B cell (primary cell): Measurements from ENCODE around the gene SYNPR. TPM values are rescaled to one million over a fixed set of nuclear protein-coding genes. Genes with fewer than 3 reads are reported as not detected.

Experiments
- ATAC-seq: fragments of 200-7000 bp; cut with Tn5 transposase; one replicate; pipeline ENCODE4 v1.10.0; 2021; ENCODE audit warnings: low read depth, mild to moderate bottlenecking, moderate number of reproducible peaks, moderate library complexity
- CTCF ChIA-PET: fragments of 350-600 bp; sonication (Branson Sonifier 250); formaldehyde crosslinking; loops from one replicate; lab custom pipeline; 2021; ENCODE audit warnings: antibody characterized with exemption, inconsistent platforms; lab: Charles Lee
- POLR2A ChIA-PET: fragments of 350-600 bp; sonication (Branson Sonifier 250); formaldehyde crosslinking; loops from one replicate; lab custom pipeline; 2021; ENCODE audit warnings: antibody characterized with exemption; lab: Charles Lee
- DNase-seq: peaks from one replicate; pipeline ENCODE4 v3.0.0; 2013
- H2AFZ ChIP-seq: 2 replicates; pipeline ENCODE4 v1.6.1; 2012; ENCODE audit warnings: mild to moderate bottlenecking, low read depth, low read length; ENCODE audit not compliant: insufficient read depth, poor library complexity, severe bottlenecking
- H3K27ac ChIP-seq, 2 donors: 1 replicate in 1 of 2; 2 replicates in 1 of 2; pipeline ENCODE4 v1.5.1; 2012 to 2013; ENCODE audit warnings: low read length in 2 of 2, mild to moderate bottlenecking in 2 of 2, moderate library complexity in 1 of 2
- H3K27me3 ChIP-seq, 4 experiments: fragments of 200-600 bp in 1 of 4; sonication (generic) in 1 of 4; replicated peaks in 1 of 4; 1 replicate in 2 of 4; 2 replicates in 2 of 4; pipeline versions ENCODE4 v1.6.1 to v1.7.0; 2013 to 2016; ENCODE audit warnings: low read length in 3 of 4, mild to moderate bottlenecking in 2 of 4, mixed read lengths in 1 of 4, moderate library complexity in 1 of 4; ENCODE audit not compliant: insufficient read depth in 4 of 4, control insufficient read depth in 3 of 4; ENCODE audit errors: control extremely low read depth in 1 of 4
- H3K36me3 ChIP-seq, 2 experiments: replicated peaks in 1 of 2; 1 replicate in 1 of 2; 2 replicates in 1 of 2; pipeline versions ENCODE4 v1.6.1 to v1.7.1; 2013; ENCODE audit warnings: low read length in 1 of 2; ENCODE audit not compliant: insufficient read depth in 2 of 2, control insufficient read depth in 1 of 2; ENCODE audit errors: control extremely low read depth in 1 of 2, extremely low read depth in 1 of 2
- H3K4me1 ChIP-seq, 2 donors: fragments of 200-600 bp in 1 of 2; sonication (generic) in 1 of 2; 1 replicate in 1 of 2; 2 replicates in 1 of 2; pipeline versions ENCODE4 v1.5.1 to v1.6.1; 2013 to 2017; ENCODE audit warnings: low read length in 2 of 2; ENCODE audit not compliant: control insufficient read depth in 2 of 2, insufficient read depth in 2 of 2
- H3K4me2 ChIP-seq: replicated peaks from 2 replicates; pipeline ENCODE3; 2012; ENCODE audit warnings: mild to moderate bottlenecking, low read depth, low read length; ENCODE audit not compliant: poor library complexity, severe bottlenecking
- H3K4me3 ChIP-seq, 5 experiments: fragments of 200-600 bp in 1 of 5; sonication (generic) in 1 of 5; 1 replicate in 3 of 5; 2 replicates in 2 of 5; pipeline versions ENCODE4 v1.5.1 to v1.7.0; 2011 to 2016; ENCODE audit warnings: low read length in 4 of 5, mild to moderate bottlenecking in 4 of 5, low read depth in 2 of 5, control low read depth in 1 of 5, moderate library complexity in 1 of 5; ENCODE audit not compliant: insufficient read depth in 1 of 5; ENCODE audit errors: control extremely low read depth in 1 of 5, extremely low read depth in 1 of 5
- H3K79me2 ChIP-seq: fragments of 200-600 bp; sonication (generic); one replicate; pipeline ENCODE4 v1.6.0; 2016; ENCODE audit warnings: low read length; ENCODE audit not compliant: control insufficient read depth, insufficient read depth
- H3K9ac ChIP-seq: fragments of 200-600 bp; sonication (generic); 2 replicates; pipeline ENCODE4 v1.6.1; 2017; ENCODE audit warnings: mild to moderate bottlenecking, low read length, moderate library complexity
- H3K9me3 ChIP-seq, 3 donors: one replicate each; pipeline versions ENCODE4 v1.6.1 to v1.7.1; 2013; ENCODE audit warnings: low read length in 2 of 3; ENCODE audit not compliant: control insufficient read depth in 2 of 3, insufficient read depth in 1 of 3; ENCODE audit errors: control extremely low read depth in 1 of 3
- H4K20me1 ChIP-seq: 2 replicates; pipeline ENCODE4 v1.6.0; 2012; ENCODE audit warnings: mild to moderate bottlenecking, low read length; ENCODE audit not compliant: insufficient read depth, control insufficient read depth, poor library complexity, severe bottlenecking
- H3K27ac Mint-ChIP-seq: one replicate; pipeline ENCODE4 v1.8.0; 2021; ENCODE audit warnings: mixed read lengths
- H3K27me3 Mint-ChIP-seq: one replicate; pipeline ENCODE4 v1.8.0; 2021; ENCODE audit warnings: mixed read lengths
- H3K4me1 Mint-ChIP-seq: one replicate; pipeline ENCODE4 v1.8.0; 2021; ENCODE audit warnings: mixed read lengths
- H3K4me3 Mint-ChIP-seq: one replicate; pipeline ENCODE4 v1.8.0; 2021; ENCODE audit warnings: mixed read lengths
- H3K9me3 Mint-ChIP-seq: one replicate; pipeline ENCODE4 v1.8.0; 2022; ENCODE audit warnings: mixed read lengths; ENCODE audit not compliant: insufficient read depth
- EZH2 ChIP-seq: IDR thresholded peaks from 2 replicates; pipeline ENCODE4 v1.6.1; 2012; ENCODE audit warnings: borderline replicate concordance, low read depth, mild to moderate bottlenecking, moderate library complexity, low read length; ENCODE audit not compliant: insufficient read depth, poor library complexity, severe bottlenecking
- WGBS: methylation state at CpG from one replicate; pipeline ENCODE4 v1.1.5; 2013; ENCODE audit warnings: missing lambda C conversion rate; ENCODE audit not compliant: insufficient coverage; 5-methylcytosine and 5-hydroxymethylcytosine counted together
- intact Hi-C: fragments of 100-400 bp; cut with micrococcal nuclease; formaldehyde crosslinking; loops from one replicate; pipeline ENCODE4 v1.10.0; 2022
- polyA plus RNA-seq: library from polyadenylated mRNA; depleted of rRNA; stranded (reverse); fragments of >200 nt; gene quantifications from 2 replicates; pipeline ENCODE4 v1.2.3, GENCODE V29; 2012
- total RNA-seq, 2 donors: library from RNA; stranded (reverse); fragments of 120-200 nt in 1 of 2; gene quantifications; 1 replicate in 1 of 2; 2 replicates in 1 of 2; pipeline versions ENCODE4 v1.2.3 to v1.2.4, GENCODE V29; 2013 to 2022
- TF ChIP-seq, protein P1 (sequence below): fragments of 200-600 bp; IDR thresholded peaks from one replicate; pipeline ENCODE4 v1.8.0; 2022; ENCODE audit warnings: antibody characterized with exemption, mild to moderate bottlenecking

Gene SYNPR
- total and polyA plus RNA-seq, 2 donors (not counting 1 experiment from before 2014, with no cell fraction given) = not detected

- no peak overlapping the region for H3K9ac ChIP-seq
- H3K4me3 Mint-ChIP-seq = no peak overlapping the region
- H3K27ac ChIP-seq = no peak overlapping the region
- no peak overlapping the region for H3K4me2 ChIP-seq
- peaks cover 0 to 1% (median 0%) of the 10 kb centered on the region in 3 donors for H3K9me3 ChIP-seq
- no peak for ATAC-seq
- no peaks in the 10 kb centered on the region for H3K79me2 ChIP-seq
- no peak overlapping the region for H3K27ac Mint-ChIP-seq
- no peaks in the 10 kb centered on the region for H3K4me1 Mint-ChIP-seq
- POLR2A ChIA-PET = no interaction called here
- no peak overlapping the region for H3K4me3 ChIP-seq
- no peaks in the 10 kb centered on the region for H3K4me1 ChIP-seq
- no peak for DNase-seq
- intact Hi-C loops = no loop called here
- H3K36me3 ChIP-seq = no peaks in the 10 kb centered on the region
- H3K27me3 Mint-ChIP-seq = peaks cover 5% of the 10 kb centered on the region
- TF ChIP-seq, protein P1, sequence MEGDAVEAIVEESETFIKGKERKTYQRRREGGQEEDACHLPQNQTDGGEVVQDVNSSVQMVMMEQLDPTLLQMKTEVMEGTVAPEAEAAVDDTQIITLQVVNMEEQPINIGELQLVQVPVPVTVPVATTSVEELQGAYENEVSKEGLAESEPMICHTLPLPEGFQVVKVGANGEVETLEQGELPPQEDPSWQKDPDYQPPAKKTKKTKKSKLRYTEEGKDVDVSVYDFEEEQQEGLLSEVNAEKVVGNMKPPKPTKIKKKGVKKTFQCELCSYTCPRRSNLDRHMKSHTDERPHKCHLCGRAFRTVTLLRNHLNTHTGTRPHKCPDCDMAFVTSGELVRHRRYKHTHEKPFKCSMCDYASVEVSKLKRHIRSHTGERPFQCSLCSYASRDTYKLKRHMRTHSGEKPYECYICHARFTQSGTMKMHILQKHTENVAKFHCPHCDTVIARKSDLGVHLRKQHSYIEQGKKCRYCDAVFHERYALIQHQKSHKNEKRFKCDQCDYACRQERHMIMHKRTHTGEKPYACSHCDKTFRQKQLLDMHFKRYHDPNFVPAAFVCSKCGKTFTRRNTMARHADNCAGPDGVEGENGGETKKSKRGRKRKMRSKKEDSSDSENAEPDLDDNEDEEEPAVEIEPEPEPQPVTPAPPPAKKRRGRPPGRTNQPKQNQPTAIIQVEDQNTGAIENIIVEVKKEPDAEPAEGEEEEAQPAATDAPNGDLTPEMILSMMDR = no peak
- no peak for TF ChIP-seq EZH2
- CTCF ChIA-PET = no interaction called here
- no peaks in the 10 kb centered on the region for H3K9me3 Mint-ChIP-seq
- no peaks in the 10 kb centered on the region for H4K20me1 ChIP-seq
- no peak overlapping the region for H2AFZ ChIP-seq
- H3K27me3 ChIP-seq = no peaks in the 10 kb centered on the region
These were observed 50.3 kb downstream of the SYNPR start for GRCh38 chr3:63328365-63328764.

DNA sequence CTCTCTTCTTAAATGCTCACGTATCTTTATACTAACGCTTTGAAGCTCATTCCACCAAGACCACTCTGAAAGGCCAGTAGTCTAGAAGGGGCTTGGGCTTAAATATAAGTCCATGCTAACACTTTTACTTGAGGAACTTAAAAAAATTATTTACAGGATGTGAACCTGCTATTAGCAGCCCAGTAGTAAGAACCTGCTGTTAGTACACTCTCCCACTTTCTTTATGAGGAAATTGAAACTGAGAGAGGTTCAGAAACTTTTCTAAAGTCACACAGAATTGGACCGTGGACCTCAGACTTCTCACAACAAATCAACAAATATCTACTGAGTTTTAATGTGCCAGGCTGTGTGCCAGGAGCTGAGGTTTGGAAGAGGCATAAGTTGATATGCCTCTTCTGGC, 53.4 kb downstream of the SYNPR start:
- POLR2A ChIA-PET = no interaction called here
- WGBS = no CpG with 5 or more reads among the region's 3 CpGs
- no peak overlapping the region for H3K4me2 ChIP-seq
- no peak overlapping the region for H2AFZ ChIP-seq
- H3K9ac ChIP-seq = no peak overlapping the region
- H3K9me3 ChIP-seq = peaks cover 0 to 1% (median 0%) of the 10 kb centered on the region in 3 donors
- Mint-ChIP-seq H3K4me1 (no peaks in the 10 kb centered on the region), H3K9me3 (no peaks in the 10 kb centered on the region), H3K27ac (no peak overlapping the region), H3K27me3 (no peaks in the 10 kb centered on the region), H3K4me3 (no peak overlapping the region)
- H3K4me3 ChIP-seq = no peak overlapping the region
- no peaks in the 10 kb centered on the region for H3K27me3 ChIP-seq
- H3K36me3 ChIP-seq = no peaks in the 10 kb centered on the region
- no peaks in the 10 kb centered on the region for H3K4me1 ChIP-seq
- no peaks in the 10 kb centered on the region for H3K79me2 ChIP-seq
- no peak for DNase-seq
- intact Hi-C loops = no loop called here
- no peak overlapping the region for H3K27ac ChIP-seq
- no peak for ATAC-seq
- TF ChIP-seq, protein P1 = no peak
- no peak for TF ChIP-seq EZH2
- H4K20me1 ChIP-seq = no peaks in the 10 kb centered on the region
- CTCF ChIA-PET = no interaction called here
